SK-N-SH (cell line): ENCODE measurements around the gene NDUFB8. TPM values are rescaled to one million over a fixed set of nuclear protein-coding genes. Genes with fewer than 3 reads are reported as not detected.
A peak's percentile ranks its signal among the peaks of the same experiment; 100 is the strongest.

ENCODE experiments used
- CTCF ChIA-PET: fragments of 300-600, 350-600 bp; formaldehyde crosslinking; extraction: SDS; loops from one replicate; lab custom pipeline; 2021; lab: Yijun Ruan, JAX
- POLR2A ChIA-PET: fragments of 350-600 bp; sonication (Branson Sonifier 250); formaldehyde crosslinking; extraction: SDS; loops from one replicate; lab custom pipeline; 2020; ENCODE audit warnings: antibody characterized with exemption, inconsistent platforms; lab: Yijun Ruan, JAX
- DNase-seq: peaks from one replicate; pipeline ENCODE4 v3.0.0; 2012
- H2AFZ ChIP-seq: fragments of 200-600 bp; sonication (generic); 2 replicates; pipeline ENCODE4 v1.8.1; 2016; ENCODE audit warnings: antibody characterized with exemption, mild to moderate bottlenecking, low read depth
- H3F3A ChIP-seq: fragments of 200-600 bp; sonication (generic); replicated peaks from 2 replicates; pipeline ENCODE3; 2016; ENCODE audit warnings: antibody characterized with exemption, mild to moderate bottlenecking; ENCODE audit not compliant: insufficient read depth
- H3K27ac ChIP-seq, 2 experiments: fragments of 200-500 bp in 1 of 2; fragments of 200-600 bp in 1 of 2; sonication (Bioruptor generic) in 1 of 2; sonication (generic), shearing (Covaris generic) in 1 of 2; 2 replicates each; pipeline versions ENCODE4 v1.5.1 to v1.6.1; 2014 to 2016; ENCODE audit warnings: low read depth in 2 of 2, inconsistent platforms in 1 of 2, low read length in 1 of 2, mild to moderate bottlenecking in 1 of 2, mixed read lengths in 1 of 2
- H3K27me3 ChIP-seq: fragments of 200-600 bp; sonication (generic), shearing (Covaris generic); 2 replicates; pipeline ENCODE4 v1.6.1; 2016; ENCODE audit warnings: mixed run types; ENCODE audit not compliant: insufficient read depth
- H3K36me3 ChIP-seq, 2 experiments: fragments of 200-500 bp in 1 of 2; fragments of 200-600 bp in 1 of 2; sonication (Bioruptor generic) in 1 of 2; sonication (generic) in 1 of 2; replicated peaks in 1 of 2; 2 replicates each; pipeline versions ENCODE3 to v1.5.1; 2014 to 2016; ENCODE audit warnings: low read length in 1 of 2, mild to moderate bottlenecking in 1 of 2; ENCODE audit not compliant: insufficient read depth in 2 of 2, control insufficient read depth in 1 of 2
- H3K4me1 ChIP-seq, 2 experiments: fragments of 200-500 bp in 1 of 2; fragments of 200-600 bp in 1 of 2; sonication (Bioruptor generic) in 1 of 2; sonication (generic), shearing (Covaris generic) in 1 of 2; 2 replicates each; pipeline versions ENCODE4 v1.5.1 to v1.6.1; 2014 to 2016; ENCODE audit warnings: low read depth in 1 of 2, low read length in 1 of 2, mixed run types in 1 of 2; ENCODE audit not compliant: insufficient read depth in 2 of 2, control insufficient read depth in 1 of 2
- H3K4me2 ChIP-seq: fragments of 200-600 bp; sonication (generic), shearing (Covaris generic); 2 replicates; pipeline ENCODE4 v1.6.1; 2017; ENCODE audit warnings: mixed run types
- H3K4me3 ChIP-seq, 2 experiments: fragments of 200-500 bp in 1 of 2; fragments of 200-600 bp in 1 of 2; sonication (Bioruptor generic) in 1 of 2; sonication (generic), shearing (Covaris generic) in 1 of 2; 2 replicates each; pipeline versions ENCODE4 v1.5.1 to v1.8.1; 2014 to 2016; ENCODE audit warnings: low read depth in 2 of 2, inconsistent platforms in 1 of 2, low read length in 1 of 2, mild to moderate bottlenecking in 1 of 2, mixed read lengths in 1 of 2, moderate library complexity in 1 of 2
- H3K79me2 ChIP-seq: fragments of 200-600 bp; sonication (generic); 2 replicates; pipeline ENCODE4 v1.8.1; 2017; ENCODE audit warnings: mild to moderate bottlenecking; ENCODE audit not compliant: insufficient read depth
- H3K9ac ChIP-seq: fragments of 200-600 bp; sonication (generic); 2 replicates; pipeline ENCODE4 v1.6.1; 2017; ENCODE audit warnings: mixed run types
- H3K9me2 ChIP-seq: fragments of 200-600 bp; sonication (generic); 2 replicates; pipeline ENCODE4 v1.6.1; 2017; ENCODE audit warnings: mixed run types
- H3K9me3 ChIP-seq: fragments of 200-600 bp; sonication (generic); 2 replicates; pipeline ENCODE4 v1.6.1; 2017; ENCODE audit warnings: mixed run types, mild to moderate bottlenecking, moderate library complexity
- H4K20me1 ChIP-seq: fragments of 200-600 bp; sonication (generic); 2 replicates; pipeline ENCODE4 v1.6.1; 2017; ENCODE audit warnings: mild to moderate bottlenecking, mixed run types; ENCODE audit not compliant: insufficient read depth
- CHD2 ChIP-seq: fragments of 150-350 bp; IDR thresholded peaks from 2 replicates; pipeline ENCODE4 v1.6.1; 2018; ENCODE audit warnings: low read length; ENCODE audit not compliant: partially characterized antibody
- ELF1 ChIP-seq: IDR thresholded peaks from 2 replicates; pipeline ENCODE4 v1.4.0; 2012
- EP300 ChIP-seq, 2 experiments: IDR thresholded peaks; 2 replicates each; pipeline versions ENCODE4 v1.4.0 to v1.6.1; 2012; ENCODE audit warnings: borderline replicate concordance in 1 of 2, low read depth in 1 of 2, low read length in 1 of 2
- EZH2phosphoT487 ChIP-seq: fragments of 200-600 bp; sonication (generic); IDR thresholded peaks from 2 replicates; pipeline ENCODE4 v1.6.1; 2017; ENCODE audit warnings: low read depth, mixed run types, mild to moderate bottlenecking, antibody characterized with exemption, moderate library complexity, borderline replicate concordance
- FOXJ3 ChIP-seq: sonication (generic); formaldehyde crosslinking; IDR thresholded peaks from 2 replicates; pipeline ENCODE4 v1.5.1; 2020; ENCODE audit warnings: mild to moderate bottlenecking, missing genetic modification reagents
- FOXM1 ChIP-seq: IDR thresholded peaks from 2 replicates; pipeline ENCODE4 v1.4.0; 2012; ENCODE audit warnings: low read depth, mild to moderate bottlenecking
- GABPA ChIP-seq: IDR thresholded peaks from 2 replicates; pipeline ENCODE4 v1.4.0; 2012; ENCODE audit warnings: low read depth, mild to moderate bottlenecking
- GATA2 ChIP-seq: sonication (generic); formaldehyde crosslinking; IDR thresholded peaks from 2 replicates; pipeline ENCODE4 v1.5.0; 2020; ENCODE audit warnings: mild to moderate bottlenecking, missing genetic modification reagents
- IRF3 ChIP-seq: fragments of 150-350 bp; IDR thresholded peaks from 2 replicates; pipeline ENCODE4 v1.6.1; 2016; ENCODE audit warnings: mild to moderate bottlenecking, low read depth, low read length
- MXI1 ChIP-seq: IDR thresholded peaks from 2 replicates; pipeline ENCODE4 v1.6.1; 2012; ENCODE audit warnings: mild to moderate bottlenecking, low read depth, low read length, improper control_type of control experiment
- NRF1 ChIP-seq: IDR thresholded peaks from 2 replicates; pipeline ENCODE4 v1.6.1; 2012; ENCODE audit warnings: low read depth, mild to moderate bottlenecking, low read length
- PBX3 ChIP-seq: IDR thresholded peaks from 2 replicates; pipeline ENCODE4; 2012
- POLR2AphosphoS5 ChIP-seq: IDR thresholded peaks from 2 replicates; pipeline ENCODE4 v1.6.1; 2012; ENCODE audit warnings: low read depth, low read length
- RFX5 ChIP-seq: IDR thresholded peaks from 2 replicates; pipeline ENCODE4 v1.6.1; 2012; ENCODE audit warnings: mild to moderate bottlenecking, improper control_type of control experiment, low read length
- RXRA ChIP-seq: IDR thresholded peaks from 2 replicates; pipeline ENCODE4 v1.4.0; 2012; ENCODE audit warnings: low read depth, mild to moderate bottlenecking, borderline replicate concordance
- SIN3A ChIP-seq: IDR thresholded peaks from 2 replicates; pipeline ENCODE4 v1.6.1; 2012; ENCODE audit warnings: low read depth, mild to moderate bottlenecking, low read length, moderate library complexity, borderline replicate concordance
- TCF12 ChIP-seq: IDR thresholded peaks from 2 replicates; pipeline ENCODE4 v1.4.0; 2012
- YY1 ChIP-seq: IDR thresholded peaks from 2 replicates; pipeline ENCODE4 v1.4.0; 2012; ENCODE audit warnings: low read depth, mild to moderate bottlenecking
- WGBS: methylation state at CpG from one replicate; pipeline ENCODE4 v1.1.6; 2017; ENCODE audit warnings: low lambda C conversion rate; 5-methylcytosine and 5-hydroxymethylcytosine counted together
- polyA plus RNA-seq, 3 experiments: library from polyadenylated mRNA; depleted of rRNA; stranded (reverse); fragments of >200 nt; gene quantifications; 2 replicates each; pipeline ENCODE4 v1.2.3, GENCODE V29; 2012

The NDUFB8 gene
- polyA plus RNA-seq, 1 of the 3 experiments (the other 2 are of a cell fraction), result 368 TPM

- 53% methylated on average over 5 of the region's 5 CpGs for WGBS
- Histone ChIP-seq H3K9me2 (no peaks in the 10 kb centered on the region), H3F3A (no peaks in the 10 kb centered on the region), H3K79me2 (no peaks in the 10 kb centered on the region), H3K4me1 (peaks cover 0 to 22% of the 10 kb centered on the region in 2 experiments; a peak in 2 of 4 replicates), H3K27me3 (no peaks in the 10 kb centered on the region), H3K27ac (peak overlapping the region; percentile 29 to 69; a peak in 3 of 4 replicates), H3K4me3 (no peak overlapping the region), H3K9ac (no peak overlapping the region), H3K9me3 (no peaks in the 10 kb centered on the region), H3K36me3 (peaks cover 0 to 7% of the 10 kb centered on the region in 2 experiments), H3K4me2 (no peak overlapping the region), H4K20me1 (no peaks in the 10 kb centered on the region), H2AFZ (no peak overlapping the region)
- 0 out of 2 replicates have a peak, but pooled peaks have one; percentile 21 for TF ChIP-seq ELF1
- TF ChIP-seq IRF3, result no peak
- TF ChIP-seq MXI1, result no peak
- peak; percentile 30; the same call in 1 of the 2 replicates for TF ChIP-seq RXRA
- no peak for TF ChIP-seq RFX5
- TF ChIP-seq EZH2phosphoT487, result no peak
- TF ChIP-seq PBX3, result peak; percentile 46
- TF ChIP-seq GATA2 (CRISPR knock-in tag), result no peak
- no peak for TF ChIP-seq NRF1
- TF ChIP-seq FOXM1, result 0 out of 2 replicates have a peak, but pooled peaks have one; percentile 55
- TF ChIP-seq POLR2AphosphoS5, result peak; percentile 23; the same call in 1 of the 2 replicates
- no peak for TF ChIP-seq SIN3A
- no peak for TF ChIP-seq FOXJ3 (CRISPR knock-in tag)
- TF ChIP-seq GABPA, result peak; percentile 38; the same call in 1 of the 2 replicates
- TF ChIP-seq YY1, result no peak
- no peak for TF ChIP-seq CHD2
- peak in 1 of 2 experiments; percentile 30; a peak in 1 of 4 replicates for TF ChIP-seq EP300 (IDR thresholded peaks at IDR 0.05; ENCODE audit: borderline replicate concordance in 1 of 2, low read depth in 1 of 2, low read length in 1 of 2)
- peak; percentile 87 for TF ChIP-seq TCF12
- ChIA-PET POLR2A (no interaction called here), CTCF (interaction anchor here (0.6 to 14.7 kb wide), 7 partner anchors 15 to 188 kb away, joined by 3 to 158 read pairs (median 5); partner anchors contain the start of gene SEC31B)
- DNase-seq, result no peak
These were observed 25.6 kb downstream of the NDUFB8 start for GRCh38 chr10:100504096-100504495.
